Placental epithelial cell (primary cell): ENCODE data around the gene MANF. TPM values are rescaled to one million over a fixed set of nuclear protein-coding genes. Genes with fewer than 3 reads are reported as not detected.

ENCODE experiments used
- total RNA-seq: library from RNA; depleted of rRNA; stranded (reverse); fragments of >200 nt; gene quantifications from 2 replicates; pipeline ENCODE4 v1.2.3, GENCODE V29; 2012

The MANF gene
- 55.4 and 70.2 TPM in 2 replicates for total RNA-seq

DNA sequence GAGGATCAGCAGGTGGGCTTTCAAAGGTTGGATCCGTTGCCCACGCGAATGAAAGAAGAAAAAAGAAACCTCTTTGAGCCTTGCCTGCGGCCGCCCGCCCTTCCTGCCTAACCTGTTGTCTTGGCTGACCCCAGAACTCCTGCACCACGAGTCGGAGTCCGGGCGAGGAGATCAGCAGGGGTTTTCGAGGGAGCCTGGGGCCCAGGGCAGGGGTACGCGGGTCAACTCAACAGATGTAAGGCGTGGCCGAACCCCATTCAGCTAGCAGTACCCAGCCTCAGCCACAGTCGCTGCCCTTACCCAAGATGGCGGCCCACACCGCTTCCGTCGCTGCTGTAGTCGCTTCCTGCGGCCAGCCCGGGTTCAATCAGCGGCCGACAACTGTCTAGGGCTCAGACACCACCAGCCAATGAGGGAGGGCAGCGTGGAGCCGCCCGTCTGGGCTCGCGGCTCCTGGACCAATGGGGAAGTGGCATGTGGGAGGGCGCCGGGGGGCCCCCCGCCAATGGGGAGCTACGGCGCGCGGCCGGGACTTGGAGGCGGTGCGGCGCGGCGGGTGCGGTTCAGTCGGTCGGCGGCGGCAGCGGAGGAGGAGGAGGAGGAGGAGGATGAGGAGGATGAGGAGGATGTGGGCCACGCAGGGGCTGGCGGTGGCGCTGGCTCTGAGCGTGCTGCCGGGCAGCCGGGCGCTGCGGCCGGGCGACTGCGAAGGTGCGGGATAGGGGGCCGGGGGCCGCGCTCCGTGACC lies at the start of gene MANF:
MANF (plus strand) TSS at position 566 of the 748 bp plus-strand sequence; CDS start at position 618, 52 bp downstream.

DNA sequence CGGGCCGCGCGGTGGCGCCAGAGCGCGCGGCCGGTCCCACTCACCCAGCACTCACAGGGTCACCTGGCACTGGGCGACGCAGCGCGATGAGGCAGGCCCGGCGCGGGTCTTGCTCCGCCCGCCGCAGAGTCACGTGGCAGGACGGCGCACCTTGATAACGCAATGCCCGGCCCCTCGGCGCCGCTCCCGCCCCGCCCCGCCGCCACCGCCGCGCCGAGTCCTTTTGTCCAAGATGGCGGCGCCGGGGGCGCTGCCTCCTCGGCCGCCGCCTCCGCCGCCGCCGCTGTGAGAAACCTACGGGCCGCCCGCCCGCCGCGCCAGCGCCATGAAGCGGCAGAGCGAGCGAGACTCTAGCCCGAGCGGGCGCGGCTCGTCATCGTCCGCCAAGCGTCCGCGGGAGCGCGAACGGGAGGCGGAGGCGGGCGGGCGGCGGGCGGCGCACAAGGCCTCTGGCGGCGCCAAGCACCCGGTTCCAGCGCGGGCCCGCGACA lies 6.0 kb downstream of the MANF start, which contains the start of gene RBM15B:
RBM15B (plus strand) TSS at position 211 of the 491 bp plus-strand sequence; CDS start at position 326, 115 bp downstream.

Other genes starting within 250 kb of the MANF start
- gene RBM15B, start 6.0 kb downstream of the MANF start, total RNA-seq = 56.1 and 57.3 TPM in 2 replicates
- 6.7 and 10.4 TPM in 2 replicates for gene DCAF1, start 114.7 kb downstream of the MANF start, total RNA-seq
- gene RAD54L2, start 153.4 kb downstream of the MANF start, total RNA-seq = 21.6 and 23.9 TPM in 2 replicates